Caco-2 (cell line): ENCODE measurements around the gene NSUN4. TPM values are rescaled to one million over a fixed set of nuclear protein-coding genes. Genes with fewer than 3 reads are reported as not detected.

ENCODE experiments used
- BruUV-seq: library from RNA; stranded (reverse); fragments of 400-500 nt; replicated peaks from 2 replicates; lab custom pipeline; 2021; lab: Mats Ljungman, UMichigan
- CTCF ChIA-PET: fragments of 300-600 bp; sonication (Branson Sonifier 250); formaldehyde crosslinking; loops from one replicate; lab custom pipeline; 2022; ENCODE audit warnings: antibody characterized with exemption; lab: Charles Lee
- POLR2A ChIA-PET: fragments of 300-600 bp; sonication (Branson Sonifier 250); formaldehyde crosslinking; loops from one replicate; lab custom pipeline; 2022; ENCODE audit warnings: antibody characterized with exemption; lab: Charles Lee
- DNase-seq, 2 experiments: peaks; one replicate each; pipeline versions ENCODE4 v3.0.0 to v3.0.0-alpha.2; 2020 to 2022
- H3K27me3 ChIP-seq: replicated peaks from 2 replicates; pipeline ENCODE4 v1.6.0; 2011; ENCODE audit warnings: low read length; ENCODE audit not compliant: control insufficient read depth, insufficient read depth
- H3K36me3 ChIP-seq: 2 replicates; pipeline ENCODE4 v1.5.1; 2011; ENCODE audit warnings: low read length; ENCODE audit not compliant: control insufficient read depth, insufficient read depth
- H3K4me1 ChIP-seq: fragments of 250-450 bp; sonication (Bioruptor Pico); 2 replicates; pipeline ENCODE4 v1.5.1; 2020; ENCODE audit warnings: mild to moderate bottlenecking
- H3K4me3 ChIP-seq: 2 replicates; pipeline ENCODE4 v1.5.1; 2011; ENCODE audit warnings: low read depth, mild to moderate bottlenecking, control low read depth, low read length
- H3K9me3 ChIP-seq: fragments of 250-450 bp; sonication (Bioruptor Pico); 2 replicates; pipeline ENCODE4 v1.5.1; 2020; ENCODE audit warnings: mild to moderate bottlenecking, moderate library complexity
- H3K27ac Mint-ChIP-seq: one replicate; pipeline ENCODE4 v1.8.0; 2022; ENCODE audit warnings: mixed read lengths; ENCODE audit not compliant: unreplicated experiment
- H3K27me3 Mint-ChIP-seq: one replicate; pipeline ENCODE4 v1.8.0; 2022; ENCODE audit warnings: mixed read lengths; ENCODE audit not compliant: insufficient read depth, unreplicated experiment
- H3K36me3 Mint-ChIP-seq: one replicate; pipeline ENCODE4 v1.8.0; 2022; ENCODE audit warnings: mild to moderate bottlenecking, mixed read lengths; ENCODE audit not compliant: insufficient read depth, unreplicated experiment
- H3K4me1 Mint-ChIP-seq: one replicate; pipeline ENCODE4 v1.8.0; 2022; ENCODE audit warnings: low read depth, mixed read lengths; ENCODE audit not compliant: unreplicated experiment
- H3K4me3 Mint-ChIP-seq: one replicate; pipeline ENCODE4 v1.8.0; 2022; ENCODE audit warnings: mild to moderate bottlenecking, moderate library complexity, mixed read lengths; ENCODE audit not compliant: unreplicated experiment
- H3K9me3 Mint-ChIP-seq: one replicate; pipeline ENCODE4 v1.8.0; 2022; ENCODE audit warnings: mixed read lengths; ENCODE audit not compliant: unreplicated experiment
- CTCF ChIP-seq, 2 experiments: fragments of 200-600 bp in 1 of 2; IDR thresholded peaks; 1 replicate in 1 of 2; 2 replicates in 1 of 2; pipeline versions ENCODE4 v1.5.1 to v1.8.0; 2011 to 2022; ENCODE audit warnings: antibody characterized with exemption in 1 of 2, control low read depth in 1 of 2, inconsistent platforms in 1 of 2, low read depth in 1 of 2, low read length in 1 of 2, mild to moderate bottlenecking in 1 of 2, moderate library complexity in 1 of 2; ENCODE audit not compliant: insufficient read depth in 1 of 2, severe bottlenecking in 1 of 2, unreplicated experiment in 1 of 2
- intact Hi-C: fragments of 100-400 bp; cut with micrococcal nuclease; formaldehyde crosslinking; loops from one replicate; pipeline ENCODE4 v1.10.0; 2022; ENCODE audit not compliant: unreplicated experiment
- total RNA-seq: library from RNA; stranded (reverse); gene quantifications from 2 replicates; pipeline ENCODE4 v1.2.3, GENCODE V29; 2022

The NSUN4 gene
- total RNA-seq, 1 experiment from 2014 or later, result 21.8 TPM

- H3K4me3 ChIP-seq, result no peak overlapping the region
- Mint-ChIP-seq H3K27ac (no peak overlapping the region), H3K36me3 (peaks cover 8% of the 10 kb centered on the region), H3K4me3 (no peak overlapping the region), H3K9me3 (peaks cover 12% of the 10 kb centered on the region), H3K27me3 (no peaks in the 10 kb centered on the region), H3K4me1 (peaks cover 23% of the 10 kb centered on the region)
- no TSS peak for BruUV-seq
- POLR2A ChIA-PET, result no interaction called here
- peaks cover 12% of the 10 kb centered on the region for H3K9me3 ChIP-seq
- DNase-seq, result no peak
- peaks cover 19% of the 10 kb centered on the region for H3K4me1 ChIP-seq
- no peaks in the 10 kb centered on the region for H3K27me3 ChIP-seq
- no peaks in the 10 kb centered on the region for H3K36me3 ChIP-seq
- TF ChIP-seq CTCF (IDR thresholded peaks at IDR 0.05; ENCODE audit: insufficient read depth in 1 of 2, low read depth in 1 of 2, low read length in 1 of 2, severe bottlenecking in 1 of 2, unreplicated experiment in 1 of 2), result no peak
- intact Hi-C loops, result no loop called here
- CTCF ChIA-PET, result interaction anchor here (0.6 kb wide), 1 partner anchor 9 kb away, joined by 4 read pairs; no protein-coding TSS in a partner anchor
Observed at GRCh38 chr1:46396441-46397398, 56.1 kb downstream of the NSUN4 start.

- intact Hi-C loops, result no loop called here
- H3K4me3 Mint-ChIP-seq, result no peak overlapping the region
- H3K27ac Mint-ChIP-seq, result no peak overlapping the region
- no peak for DNase-seq
- no peaks in the 10 kb centered on the region for H3K27me3 ChIP-seq
- ChIA-PET CTCF (no interaction called here), POLR2A (no interaction called here)
- TF ChIP-seq CTCF (IDR thresholded peaks at IDR 0.05; ENCODE audit: insufficient read depth in 1 of 2, low read depth in 1 of 2, low read length in 1 of 2, severe bottlenecking in 1 of 2, unreplicated experiment in 1 of 2), result no peak
- H3K27me3 Mint-ChIP-seq, result no peaks in the 10 kb centered on the region
- H3K9me3 ChIP-seq, result no peaks in the 10 kb centered on the region
- BruUV-seq, result no TSS peak
- no peaks in the 10 kb centered on the region for H3K36me3 ChIP-seq
- peaks cover 23% of the 10 kb centered on the region for H3K4me1 Mint-ChIP-seq
- H3K36me3 Mint-ChIP-seq, result no peaks in the 10 kb centered on the region
- no peak overlapping the region for H3K4me3 ChIP-seq
- H3K4me1 ChIP-seq, result peaks cover 24% of the 10 kb centered on the region
- H3K9me3 Mint-ChIP-seq, result no peaks in the 10 kb centered on the region
Observed at GRCh38 chr1:46399307-46399706, 58.7 kb downstream of the NSUN4 start.

GRCh38 chr1:46400421-46400820, 59.8 kb downstream of the NSUN4 start:
- CTCF ChIA-PET, result no interaction called here
- Mint-ChIP-seq H3K27ac (no peak overlapping the region), H3K27me3 (no peaks in the 10 kb centered on the region)

More at GRCh38 chr1:46400421-46400820, 59.8 kb downstream of the NSUN4 start:
- BruUV-seq, result no TSS peak
- H3K4me3 ChIP-seq, result no peak overlapping the region
- Mint-ChIP-seq H3K4me1 (peaks cover 18% of the 10 kb centered on the region), H3K9me3 (no peaks in the 10 kb centered on the region), H3K36me3 (no peaks in the 10 kb centered on the region), H3K4me3 (peak overlapping the region; percentile 29)
- POLR2A ChIA-PET, result no interaction called here
- H3K4me1 ChIP-seq, result peaks cover 18% of the 10 kb centered on the region
- intact Hi-C loops, result no loop called here
- no peaks in the 10 kb centered on the region for H3K36me3 ChIP-seq
- no peaks in the 10 kb centered on the region for H3K9me3 ChIP-seq
- peak in 1 of 2 experiments; percentile 46 for DNase-seq
- TF ChIP-seq CTCF (IDR thresholded peaks at IDR 0.05; ENCODE audit: insufficient read depth in 1 of 2, low read depth in 1 of 2, low read length in 1 of 2, severe bottlenecking in 1 of 2, unreplicated experiment in 1 of 2), result no peak
- no peaks in the 10 kb centered on the region for H3K27me3 ChIP-seq
